GM23248 (cell line): ENCODE data around the gene SHISA6.

Experiments used
- EZH2 ChIP-seq: fragments of 200-600 bp; sonication (generic); IDR thresholded peaks from 2 replicates; pipeline ENCODE4 v1.6.1; 2018; ENCODE audit warnings: antibody characterized with exemption, mild to moderate bottlenecking; ENCODE audit not compliant: insufficient read depth, poor library complexity, severe bottlenecking
- EZH2phosphoT487 ChIP-seq: fragments of 200-600 bp; sonication (generic); IDR thresholded peaks from 2 replicates; pipeline ENCODE4 v1.6.1; 2018; ENCODE audit warnings: antibody characterized with exemption, moderate library complexity, mild to moderate bottlenecking, low read depth; ENCODE audit not compliant: insufficient read depth

- no peak for TF ChIP-seq EZH2
- TF ChIP-seq EZH2phosphoT487, result no peak
These were observed 10.6 kb downstream of the SHISA6 start for GRCh38 chr17:11251561-11252107.
